Esophagus squamous epithelium (tissue), 5 donors: ENCODE data around the gene GID8. TPM values are rescaled to one million over a fixed set of nuclear protein-coding genes. Genes with fewer than 3 reads are reported as not detected.

Experiments used
- DNase-seq: peaks from one replicate; lab custom pipeline; 2025; lab: John Stamatoyannopoulos, UW
- H3K27ac ChIP-seq, 4 donors: fragments of 200-600 bp; sonication (generic); one replicate each; pipeline ENCODE4 v1.5.1; 2016 to 2019; ENCODE audit warnings: mild to moderate bottlenecking in 1 of 4
- H3K27me3 ChIP-seq, 4 donors: fragments of 200-600 bp; sonication (generic); 1 replicate in 3 of 4; 2 replicates in 1 of 4; pipeline versions ENCODE4 v1.5.1 to v1.6.0; 2017 to 2021; ENCODE audit warnings: antibody characterized with exemption in 1 of 4
- H3K36me3 ChIP-seq, 3 donors: fragments of 200-600 bp; sonication (generic); one replicate each; pipeline ENCODE4 v1.5.1; 2016 to 2019
- H3K4me1 ChIP-seq, 3 donors: fragments of 200-600 bp; sonication (generic); one replicate each; pipeline ENCODE4 v1.5.1; 2017 to 2019
- H3K4me3 ChIP-seq, 4 donors: fragments of 200-600 bp; sonication (generic); 1 replicate in 3 of 4; 2 replicates in 1 of 4; pipeline ENCODE4 v1.5.1; 2016 to 2019; ENCODE audit warnings: mild to moderate bottlenecking in 2 of 4, moderate library complexity in 1 of 4
- H3K9me3 ChIP-seq, 3 donors: fragments of 200-600 bp; sonication (generic); one replicate each; pipeline ENCODE4 v1.5.1; 2016 to 2019
- POLR2A ChIP-seq, 4 donors: fragments of 450-650 bp; IDR thresholded peaks; one replicate each; pipeline ENCODE4 v1.6.1; 2017; ENCODE audit warnings: antibody characterized with exemption in 4 of 4, mild to moderate bottlenecking in 4 of 4, moderate library complexity in 3 of 4
- WGBS, 2 donors: methylation state at CpG; one replicate each; pipeline ENCODE4 v1.1.5; 2018; 5-methylcytosine and 5-hydroxymethylcytosine counted together
- intact Hi-C: fragments of 100-400 bp; cut with DNase I; formaldehyde crosslinking; loops from one replicate; pipeline ENCODE4 v1.15.0; 2022
- total RNA-seq, 4 donors: library from RNA; depleted of rRNA; stranded (reverse); fragments of >200 nt; gene quantifications; one replicate each; pipeline ENCODE4 v1.1.0, GENCODE V29; 2016
- TF ChIP-seq, protein P1 (sequence below), 6 experiments: fragments of 450-650 bp in 4 of 6; fragments of 200-600 bp in 2 of 6; sonication (generic) in 2 of 6; IDR thresholded peaks; one replicate each; pipeline ENCODE4 v1.5.1; 2016 to 2019; ENCODE audit warnings: antibody characterized with exemption in 6 of 6, mild to moderate bottlenecking in 4 of 6, moderate library complexity in 4 of 6
- donor health status: DM: yes; HTN: yes; CAD: no.

GID8 gene
- total RNA-seq, 4 donors from 2014 or later, result 41.0 to 51.2 (median 44.1) TPM

DNA sequence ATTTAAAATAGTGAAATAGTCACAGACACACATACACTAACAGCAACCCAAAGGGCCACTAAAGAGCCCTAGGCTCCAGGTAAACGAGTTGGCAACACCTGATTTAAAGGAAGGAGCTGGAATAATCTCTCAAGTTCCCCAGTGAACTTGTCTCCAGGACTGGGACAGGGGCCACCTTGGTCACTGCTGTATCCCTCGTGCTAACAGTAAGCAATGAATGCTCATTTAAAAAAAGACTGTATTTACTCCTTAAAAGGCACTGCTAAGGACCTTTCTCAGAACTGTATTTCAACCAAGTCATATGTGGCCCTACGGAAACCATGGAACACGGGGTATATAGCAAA lies 12.9 kb upstream of the GID8 start:
- DNase-seq, result no peak
- WGBS, 2 donors, result 0 to 2% methylated on average over 4 of the region's 4 CpGs
- no peaks in the 10 kb centered on the region for H3K9me3 ChIP-seq
- peaks cover 64 to 90% (median 74%) of the 10 kb centered on the region in 3 donors for H3K4me1 ChIP-seq
- no peak for TF ChIP-seq POLR2A (IDR thresholded peaks at IDR 0.05)
- TF ChIP-seq, protein P1, sequence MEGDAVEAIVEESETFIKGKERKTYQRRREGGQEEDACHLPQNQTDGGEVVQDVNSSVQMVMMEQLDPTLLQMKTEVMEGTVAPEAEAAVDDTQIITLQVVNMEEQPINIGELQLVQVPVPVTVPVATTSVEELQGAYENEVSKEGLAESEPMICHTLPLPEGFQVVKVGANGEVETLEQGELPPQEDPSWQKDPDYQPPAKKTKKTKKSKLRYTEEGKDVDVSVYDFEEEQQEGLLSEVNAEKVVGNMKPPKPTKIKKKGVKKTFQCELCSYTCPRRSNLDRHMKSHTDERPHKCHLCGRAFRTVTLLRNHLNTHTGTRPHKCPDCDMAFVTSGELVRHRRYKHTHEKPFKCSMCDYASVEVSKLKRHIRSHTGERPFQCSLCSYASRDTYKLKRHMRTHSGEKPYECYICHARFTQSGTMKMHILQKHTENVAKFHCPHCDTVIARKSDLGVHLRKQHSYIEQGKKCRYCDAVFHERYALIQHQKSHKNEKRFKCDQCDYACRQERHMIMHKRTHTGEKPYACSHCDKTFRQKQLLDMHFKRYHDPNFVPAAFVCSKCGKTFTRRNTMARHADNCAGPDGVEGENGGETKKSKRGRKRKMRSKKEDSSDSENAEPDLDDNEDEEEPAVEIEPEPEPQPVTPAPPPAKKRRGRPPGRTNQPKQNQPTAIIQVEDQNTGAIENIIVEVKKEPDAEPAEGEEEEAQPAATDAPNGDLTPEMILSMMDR (IDR thresholded peaks at IDR 0.05), result no peak
- peak overlapping the region; percentile 97 to 99 (median 98) for H3K27ac ChIP-seq
- no peaks in the 10 kb centered on the region for H3K27me3 ChIP-seq
- peak overlapping the region; percentile 83 to 96 (median 94) for H3K4me3 ChIP-seq
- no peaks in the 10 kb centered on the region for H3K36me3 ChIP-seq
- intact Hi-C loops, result no loop called here

GRCh38 chr20:62925420-62926228 lies 12.3 kb upstream of the GID8 start:
- 0% methylated on average over 6 to 19 of the region's 63 CpGs for WGBS, 2 donors
- no peak for DNase-seq

GRCh38 chr20:62926229-62927127 lies 11.5 kb upstream of the GID8 start, which contains the start of gene DIDO1:
Gene DIDO1, minus strand, starts transcription at chr20:62926505.
- H3K27me3 ChIP-seq, result no peaks in the 10 kb centered on the region

More at GRCh38 chr20:62925420-62926228, 12.3 kb upstream of the GID8 start:
- Histone ChIP-seq H3K27me3 (no peaks in the 10 kb centered on the region), H3K36me3 (no peaks in the 10 kb centered on the region), H3K27ac (peak overlapping the region; percentile 97 to 99 (median 98)), H3K9me3 (no peaks in the 10 kb centered on the region), H3K4me1 (peaks cover 61 to 90% (median 70%) of the 10 kb centered on the region in 3 donors), H3K4me3 (peak overlapping the region; percentile 83 to 96 (median 94))
- intact Hi-C loops, result no loop called here
- TF ChIP-seq POLR2A (IDR thresholded peaks at IDR 0.05), result no peak
- TF ChIP-seq, protein P1 (IDR thresholded peaks at IDR 0.05), result peak in 1 of 6 experiments; percentile 7

DNA sequence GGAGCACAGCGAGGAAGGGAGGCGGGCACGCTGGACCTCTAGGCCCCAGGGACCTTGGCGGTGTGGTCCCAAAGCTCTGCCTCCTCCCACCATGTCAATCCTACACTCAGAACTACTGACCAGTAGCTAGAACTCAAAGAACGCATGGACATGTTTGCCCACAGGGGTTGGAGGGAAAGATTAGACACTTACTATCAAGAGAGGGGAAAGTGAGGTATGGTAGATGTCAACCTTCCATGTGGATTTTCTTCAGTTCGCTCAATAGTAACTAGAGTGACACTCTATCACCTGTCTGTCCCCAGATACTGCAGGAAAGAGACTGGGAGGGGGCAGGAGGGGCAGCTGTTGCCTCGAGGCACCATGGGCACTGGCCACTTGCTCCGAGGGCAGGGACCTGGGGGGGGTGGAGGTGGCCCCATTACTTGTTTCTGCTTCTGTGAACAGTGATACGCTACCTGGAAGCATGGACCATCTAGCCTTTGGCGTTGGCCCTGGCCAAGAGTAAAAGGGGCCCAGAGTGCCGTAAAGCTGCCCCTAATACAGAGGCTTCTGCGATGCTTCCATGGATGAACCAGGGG lies 10.7 kb upstream of the GID8 start:
- H3K9me3 ChIP-seq, result no peaks in the 10 kb centered on the region
- 56 to 63% methylated on average over 6 to 9 of the region's 12 CpGs for WGBS, 2 donors
- peak overlapping the region; percentile 97 to 99 (median 98) for H3K27ac ChIP-seq
- intact Hi-C loops, result no loop called here
- peaks cover 51 to 82% (median 58%) of the 10 kb centered on the region in 3 donors for H3K4me1 ChIP-seq
- peak overlapping the region; percentile 83 to 96 (median 94) for H3K4me3 ChIP-seq
- TF ChIP-seq, protein P1 (IDR thresholded peaks at IDR 0.05), result no peak
- H3K27me3 ChIP-seq, result no peaks in the 10 kb centered on the region
- no peak for DNase-seq
- H3K36me3 ChIP-seq, result peaks cover 0 to 1% (median 0%) of the 10 kb centered on the region in 3 donors

More at GRCh38 chr20:62926229-62927127, 11.5 kb upstream of the GID8 start, which contains the start of gene DIDO1:
- peak within 1 kb of the TSS; percentile 97 to 99 (median 98) for H3K27ac ChIP-seq
- DNase-seq, result peak; percentile 60
- H3K36me3 ChIP-seq, result no peaks in the 10 kb centered on the region
- peaks cover 53 to 90% (median 62%) of the 10 kb centered on the region in 3 donors for H3K4me1 ChIP-seq
- TF ChIP-seq, protein P1 (IDR thresholded peaks at IDR 0.05), result peak; percentile 66 to 90 (median 86)
- TF ChIP-seq POLR2A (IDR thresholded peaks at IDR 0.05), result peak in 3 of 4 donors; percentile 58 to 89 (median 74)
- no peaks in the 10 kb centered on the region for H3K9me3 ChIP-seq
- WGBS, 2 donors, result 0 to 10% methylated on average over 8 to 16 of the region's 92 CpGs
- intact Hi-C loops, result no loop called here
- peak within 1 kb of the TSS; percentile 83 to 96 (median 94) for H3K4me3 ChIP-seq
